WERI-Rb-1 (cell line): Measurements from ENCODE around the gene LYL1.

ENCODE experiments used
- DNase-seq: peaks from one replicate; pipeline ENCODE4 v3.0.0-alpha.2; 2020
- H3K27ac ChIP-seq: fragments of 250-450 bp; sonication (Bioruptor Pico); 2 replicates; pipeline ENCODE4 v1.5.1; 2020; ENCODE audit warnings: mild to moderate bottlenecking, moderate library complexity
- H3K27me3 ChIP-seq: fragments of 250-450 bp; sonication (Bioruptor Pico); 2 replicates; pipeline ENCODE4 v1.5.1; 2021; ENCODE audit warnings: mild to moderate bottlenecking, low read depth, moderate library complexity; ENCODE audit not compliant: insufficient read depth, severe bottlenecking
- H3K36me3 ChIP-seq: fragments of 250-450 bp; sonication (Bioruptor Pico); 2 replicates; pipeline ENCODE4 v1.5.1; 2020; ENCODE audit warnings: mild to moderate bottlenecking, moderate library complexity
- H3K4me3 ChIP-seq: 2 replicates; pipeline ENCODE4 v1.5.1; 2011; ENCODE audit warnings: low read depth, mild to moderate bottlenecking, control low read depth, low read length
- H3K9me3 ChIP-seq: fragments of 250-450 bp; sonication (Bioruptor Pico); 2 replicates; pipeline ENCODE4 v1.5.1; 2021; ENCODE audit warnings: mild to moderate bottlenecking, moderate library complexity; ENCODE audit not compliant: severe bottlenecking
- CTCF ChIP-seq: IDR thresholded peaks from 2 replicates; pipeline ENCODE4 v1.5.1; 2011; ENCODE audit warnings: low read depth, mild to moderate bottlenecking, control low read depth, inconsistent platforms, low read length

LYL1 gene

GRCh38 chr19:13066933-13067807, 35.5 kb downstream of the LYL1 start:
- TF ChIP-seq CTCF = no peak
- no peak for DNase-seq
- no peaks in the 10 kb centered on the region for H3K9me3 ChIP-seq
- H3K27ac ChIP-seq = no peak overlapping the region
- no peaks in the 10 kb centered on the region for H3K36me3 ChIP-seq
- H3K27me3 ChIP-seq = no peaks in the 10 kb centered on the region
- no peak overlapping the region for H3K4me3 ChIP-seq

- TF ChIP-seq CTCF = no peak
- Histone ChIP-seq H3K36me3 (no peaks in the 10 kb centered on the region), H3K27me3 (peaks cover 4% of the 10 kb centered on the region), H3K4me3 (no peak overlapping the region), H3K27ac (no peak overlapping the region), H3K9me3 (no peaks in the 10 kb centered on the region)
- DNase-seq = no peak
Observed at GRCh38 chr19:13066226-13066625, 36.4 kb downstream of the LYL1 start.

GRCh38 chr19:13064092-13064489, 38.6 kb downstream of the LYL1 start:
- H3K36me3 ChIP-seq = no peaks in the 10 kb centered on the region
- peaks cover 4% of the 10 kb centered on the region for H3K27me3 ChIP-seq
- H3K9me3 ChIP-seq = no peaks in the 10 kb centered on the region
- DNase-seq = no peak
- no peak for TF ChIP-seq CTCF
- no peak overlapping the region for H3K4me3 ChIP-seq
- no peak overlapping the region for H3K27ac ChIP-seq

- H3K4me3 ChIP-seq = no peak overlapping the region
- no peak for TF ChIP-seq CTCF
- no peak for DNase-seq
- no peaks in the 10 kb centered on the region for H3K9me3 ChIP-seq
- no peak overlapping the region for H3K27ac ChIP-seq
- H3K36me3 ChIP-seq = no peaks in the 10 kb centered on the region
- H3K27me3 ChIP-seq = peaks cover 4% of the 10 kb centered on the region
Observed at GRCh38 chr19:13063461-13064091, 39.1 kb downstream of the LYL1 start.

GRCh38 chr19:13062317-13062716, 40.3 kb downstream of the LYL1 start:
- no peaks in the 10 kb centered on the region for H3K36me3 ChIP-seq
- H3K27ac ChIP-seq = no peak overlapping the region
- H3K4me3 ChIP-seq = no peak overlapping the region
- H3K27me3 ChIP-seq = peaks cover 4% of the 10 kb centered on the region
- TF ChIP-seq CTCF = no peak
- no peaks in the 10 kb centered on the region for H3K9me3 ChIP-seq
- no peak for DNase-seq
